SJSA1 (cell line): ENCODE measurements around the gene ABCA13. TPM values are rescaled to one million over a fixed set of nuclear protein-coding genes. Genes with fewer than 3 reads are reported as not detected.

Experiments used
- total RNA-seq: library from RNA; depleted of rRNA; stranded (reverse); fragments of >200 nt; shearing (Covaris generic); gene quantifications from 2 replicates; pipeline ENCODE4 v1.2.3, GENCODE V29; 2014; rRNA removed

The ABCA13 gene
- total RNA-seq, 1 experiment from 2014 or later, result 6.7 TPM

Other genes with a start within 250 kb of the ABCA13 start
- gene PKD1L1, start 223.0 kb upstream of the ABCA13 start, total RNA-seq, result 0.19 and 0.53 TPM in 2 replicates
- 36.9 and 46.6 TPM in 2 replicates for gene HUS1, start 191.8 kb upstream of the ABCA13 start, total RNA-seq
- 17.0 and 24.4 TPM in 2 replicates for gene SUN3, start 142.4 kb upstream of the ABCA13 start, total RNA-seq
- gene C7orf57, start 135.9 kb upstream of the ABCA13 start, total RNA-seq, result 0.34 and 3.8 TPM in 2 replicates
- gene UPP1, start 82.2 kb upstream of the ABCA13 start, total RNA-seq, result 39.8 and 60.4 TPM in 2 replicates